Right renal cortex interstitium (tissue), 3 donors: ENCODE data around the gene ILK. TPM values are rescaled to one million over a fixed set of nuclear protein-coding genes. Genes with fewer than 3 reads are reported as not detected.

Experiments
- DNase-seq, 3 donors: peaks; one replicate each; pipeline ENCODE4 v3.0.0-alpha.2; 2013; ENCODE audit warnings: low read depth in 3 of 3, low spot score in 2 of 3
- polyA plus RNA-seq, 3 donors: library from polyadenylated mRNA; unstranded; fragments of 120-200 nt; gene quantifications; one replicate each; pipeline ENCODE4 v1.2.1, GENCODE V29; 2013; ENCODE audit not compliant: insufficient read length in 3 of 3

ILK gene
- polyA plus RNA-seq, result 100 to 1,000 TPM; 144 to 167 (median 159) TPM

- peak in 1 of 3 donors; percentile 76 for DNase-seq
Measured at GRCh38 chr11:6603287-6604080, at the start of gene ILK, which contains the start of gene RRP8. TSS of gene ILK (plus strand) at chr11:6603774. CDS start at chr11:6604272, 498 bp downstream. TSS of gene RRP8 (minus strand) at chr11:6603616. CDS start at chr11:6603502, 114 bp downstream.

- no peak for DNase-seq
Measured at GRCh38 chr11:6554828-6555706, 48.5 kb upstream of the ILK start.

- peak in 1 of 3 donors; percentile 32 for DNase-seq
Measured at GRCh38 chr11:6556139-6556949, 47.2 kb upstream of the ILK start.

GRCh38 chr11:6557063-6557462 is 46.5 kb upstream of the ILK start:
- DNase-seq, result no peak

- DNase-seq, result no peak
Measured at GRCh38 chr11:6557761-6558674, 45.6 kb upstream of the ILK start.

- DNase-seq, result no peak
Measured at GRCh38 chr11:6559369-6559768, 44.2 kb upstream of the ILK start.

GRCh38 chr11:6561288-6561687 is 42.3 kb upstream of the ILK start:
- no peak for DNase-seq

GRCh38 chr11:6563121-6563619 is 40.4 kb upstream of the ILK start:
- no peak for DNase-seq

- no peak for DNase-seq
Measured at GRCh38 chr11:6563667-6564066, 39.9 kb upstream of the ILK start.

- no peak for DNase-seq
Measured at GRCh38 chr11:6565325-6565724, 38.2 kb upstream of the ILK start.

GRCh38 chr11:6565988-6566703 is 37.4 kb upstream of the ILK start:
- DNase-seq, result no peak

GRCh38 chr11:6566704-6567370 is 36.7 kb upstream of the ILK start:
- DNase-seq, result no peak

GRCh38 chr11:6567371-6567745 is 36.2 kb upstream of the ILK start:
- DNase-seq, result no peak

GRCh38 chr11:6568191-6568918 is 35.2 kb upstream of the ILK start:
- peak in 1 of 3 donors; percentile 33 for DNase-seq

GRCh38 chr11:6569706-6570105 is 33.9 kb upstream of the ILK start:
- DNase-seq, result no peak

- DNase-seq, result no peak
Measured at GRCh38 chr11:6570691-6571427, 32.7 kb upstream of the ILK start.

GRCh38 chr11:6571434-6572008 is 32.1 kb upstream of the ILK start:
- no peak for DNase-seq
